ENCODE data around the gene AMN. TPM values are rescaled to one million over a fixed set of nuclear protein-coding genes. Genes with fewer than 3 reads are reported as not detected.

The AMN gene
- total RNA-seq, 5 donors from 2014 or later (not counting 1 experiment from before 2014, with no cell fraction given), result 5.2 to 15.0 (median 8.4) TPM

GRCh38 chr14:102955636-102956408 is 33.4 kb downstream of the AMN start:
- Mint-ChIP-seq H3K27me3 (no peaks in the 10 kb centered on the region), H3K4me1 (no peaks in the 10 kb centered on the region), H3K36me3 (peaks cover 17% of the 10 kb centered on the region), H3K4me3 (no peak overlapping the region), H3K27ac (no peak overlapping the region), H3K9me3 (no peaks in the 10 kb centered on the region)
- Histone ChIP-seq H3K4me3 (ENCODE audit: control insufficient read depth in 1 of 2, extremely low read depth in 1 of 2, low read length in 1 of 2) (no peak overlapping the region), H3K27me3 (replicated peaks in 1 of 2; ENCODE audit: control insufficient read depth in 2 of 2, extremely low read depth in 1 of 2, insufficient read depth in 2 of 2, low read length in 1 of 2) (peaks cover 0 to 3% of the 10 kb centered on the region in 2 experiments), H3K4me1 (ENCODE audit: control insufficient read depth in 1 of 2, extremely low read depth in 1 of 2, insufficient read depth in 2 of 2, low read length in 2 of 2) (no peaks in the 10 kb centered on the region), H3K27ac (ENCODE audit: low read length) (no peak overlapping the region), H3K36me3 (ENCODE audit: control insufficient read depth in 2 of 2, extremely low read depth in 1 of 2, insufficient read depth in 1 of 2, low read length in 1 of 2) (no peaks in the 10 kb centered on the region), H3K9me3 (no peaks in the 10 kb centered on the region)
- ATAC-seq (replicated peaks in 1 of 4) (no peak), DNase-seq (no peak)
- POLR2A ChIA-PET, result no interaction called here
- WGBS (ENCODE audit: insufficient coverage), result 100% methylated on average over 2 of the region's 8 CpGs
- CTCF ChIA-PET, result no interaction called here

- no peaks in the 10 kb centered on the region for H3K9me3 Mint-ChIP-seq
- no peak for DNase-seq
- CTCF ChIA-PET, result no interaction called here
Measured at GRCh38 chr14:102957222-102957621, 34.8 kb downstream of the AMN start.

GRCh38 chr14:102958461-102958860 is 36.0 kb downstream of the AMN start:
- H3K27me3 ChIP-seq (replicated peaks in 1 of 2; ENCODE audit: control insufficient read depth in 2 of 2, extremely low read depth in 1 of 2, insufficient read depth in 2 of 2, low read length in 1 of 2), result no peaks in the 10 kb centered on the region
- DNase-seq (no peak), ATAC-seq (replicated peaks in 1 of 4) (no peak)
- H3K27me3 Mint-ChIP-seq, result no peaks in the 10 kb centered on the region
- WGBS (ENCODE audit: insufficient coverage), result 100% methylated on average over 1 of the region's 10 CpGs
- peaks cover 20% of the 10 kb centered on the region for H3K36me3 Mint-ChIP-seq
- H3K4me1 ChIP-seq (ENCODE audit: control insufficient read depth in 1 of 2, extremely low read depth in 1 of 2, insufficient read depth in 2 of 2, low read length in 2 of 2), result no peaks in the 10 kb centered on the region
- H3K9me3 Mint-ChIP-seq, result no peaks in the 10 kb centered on the region
- no peak overlapping the region for H3K4me3 Mint-ChIP-seq
- no peaks in the 10 kb centered on the region for H3K4me1 Mint-ChIP-seq
- no peaks in the 10 kb centered on the region for H3K36me3 ChIP-seq (ENCODE audit: control insufficient read depth in 2 of 2, extremely low read depth in 1 of 2, insufficient read depth in 1 of 2, low read length in 1 of 2)
- ChIA-PET CTCF (no interaction called here), POLR2A (no interaction called here)
- no peak overlapping the region for H3K27ac ChIP-seq (ENCODE audit: low read length)
- H3K27ac Mint-ChIP-seq, result no peak overlapping the region
- no peak overlapping the region for H3K4me3 ChIP-seq (ENCODE audit: control insufficient read depth in 1 of 2, extremely low read depth in 1 of 2, low read length in 1 of 2)
- no peaks in the 10 kb centered on the region for H3K9me3 ChIP-seq

More at GRCh38 chr14:102957222-102957621, 34.8 kb downstream of the AMN start:
- Histone ChIP-seq H3K4me1 (ENCODE audit: control insufficient read depth in 1 of 2, extremely low read depth in 1 of 2, insufficient read depth in 2 of 2, low read length in 2 of 2) (no peaks in the 10 kb centered on the region), H3K27me3 (replicated peaks in 1 of 2; ENCODE audit: control insufficient read depth in 2 of 2, extremely low read depth in 1 of 2, insufficient read depth in 2 of 2, low read length in 1 of 2) (peaks cover 0 to 1% of the 10 kb centered on the region in 2 experiments), H3K27ac (ENCODE audit: low read length) (no peak overlapping the region), H3K4me3 (ENCODE audit: control insufficient read depth in 1 of 2, extremely low read depth in 1 of 2, low read length in 1 of 2) (no peak overlapping the region), H3K9me3 (no peaks in the 10 kb centered on the region), H3K36me3 (ENCODE audit: control insufficient read depth in 2 of 2, extremely low read depth in 1 of 2, insufficient read depth in 1 of 2, low read length in 1 of 2) (no peaks in the 10 kb centered on the region)
- POLR2A ChIA-PET, result no interaction called here
- H3K4me3 Mint-ChIP-seq, result no peak overlapping the region
- H3K27me3 Mint-ChIP-seq, result no peaks in the 10 kb centered on the region
- no peak overlapping the region for H3K27ac Mint-ChIP-seq
- 91% methylated on average over 6 of the region's 10 CpGs for WGBS (ENCODE audit: insufficient coverage)
- no peak for ATAC-seq (replicated peaks in 1 of 4)
- peaks cover 17% of the 10 kb centered on the region for H3K36me3 Mint-ChIP-seq
- H3K4me1 Mint-ChIP-seq, result no peaks in the 10 kb centered on the region

- WGBS (ENCODE audit: insufficient coverage), result 86% methylated on average over 8 of the region's 9 CpGs
- peaks cover 0 to 3% of the 10 kb centered on the region in 2 experiments for H3K27me3 ChIP-seq (replicated peaks in 1 of 2; ENCODE audit: control insufficient read depth in 2 of 2, extremely low read depth in 1 of 2, insufficient read depth in 2 of 2, low read length in 1 of 2)
- Mint-ChIP-seq H3K9me3 (no peaks in the 10 kb centered on the region), H3K27me3 (no peaks in the 10 kb centered on the region), H3K27ac (no peak overlapping the region), H3K36me3 (peaks cover 25% of the 10 kb centered on the region), H3K4me1 (no peaks in the 10 kb centered on the region), H3K4me3 (no peak overlapping the region)
- DNase-seq (no peak), ATAC-seq (replicated peaks in 1 of 4) (no peak)
- H3K9me3 ChIP-seq, result no peaks in the 10 kb centered on the region
- H3K4me1 ChIP-seq (ENCODE audit: control insufficient read depth in 1 of 2, extremely low read depth in 1 of 2, insufficient read depth in 2 of 2, low read length in 2 of 2), result no peaks in the 10 kb centered on the region
- CTCF ChIA-PET, result no interaction called here
- no peak overlapping the region for H3K27ac ChIP-seq (ENCODE audit: low read length)
- H3K36me3 ChIP-seq (ENCODE audit: control insufficient read depth in 2 of 2, extremely low read depth in 1 of 2, insufficient read depth in 1 of 2, low read length in 1 of 2), result no peaks in the 10 kb centered on the region
- H3K4me3 ChIP-seq (ENCODE audit: control insufficient read depth in 1 of 2, extremely low read depth in 1 of 2, low read length in 1 of 2), result no peak overlapping the region
- POLR2A ChIA-PET, result no interaction called here
Measured at GRCh38 chr14:102962111-102962627, 39.7 kb downstream of the AMN start.

GRCh38 chr14:102964152-102964730 is 41.8 kb downstream of the AMN start:
- H3K27ac Mint-ChIP-seq, result no peak overlapping the region
- no peak overlapping the region for H3K27ac ChIP-seq (ENCODE audit: low read length)
- no peaks in the 10 kb centered on the region for H3K4me1 Mint-ChIP-seq
- ChIA-PET POLR2A (no interaction called here), CTCF (no interaction called here)
- H3K9me3 ChIP-seq, result no peaks in the 10 kb centered on the region
- H3K4me3 Mint-ChIP-seq, result no peak overlapping the region
- no peaks in the 10 kb centered on the region for H3K4me1 ChIP-seq (ENCODE audit: control insufficient read depth in 1 of 2, extremely low read depth in 1 of 2, insufficient read depth in 2 of 2, low read length in 2 of 2)
- H3K36me3 ChIP-seq (ENCODE audit: control insufficient read depth in 2 of 2, extremely low read depth in 1 of 2, insufficient read depth in 1 of 2, low read length in 1 of 2), result no peaks in the 10 kb centered on the region
- H3K27me3 ChIP-seq (replicated peaks in 1 of 2; ENCODE audit: control insufficient read depth in 2 of 2, extremely low read depth in 1 of 2, insufficient read depth in 2 of 2, low read length in 1 of 2), result peaks cover 0 to 8% of the 10 kb centered on the region in 2 experiments
- no peaks in the 10 kb centered on the region for H3K9me3 Mint-ChIP-seq
- peaks cover 24% of the 10 kb centered on the region for H3K36me3 Mint-ChIP-seq
- H3K27me3 Mint-ChIP-seq, result no peaks in the 10 kb centered on the region
- ATAC-seq (replicated peaks in 1 of 4), result no peak
- DNase-seq, result no peak
- 95% methylated on average over 35 of the region's 39 CpGs for WGBS (ENCODE audit: insufficient coverage)
- H3K4me3 ChIP-seq (ENCODE audit: control insufficient read depth in 1 of 2, extremely low read depth in 1 of 2, low read length in 1 of 2), result no peak overlapping the region

GRCh38 chr14:102965282-102965681 is 42.8 kb downstream of the AMN start:
- ChIA-PET POLR2A (no interaction called here), CTCF (no interaction called here)
- Mint-ChIP-seq H3K27me3 (no peaks in the 10 kb centered on the region), H3K36me3 (peaks cover 21% of the 10 kb centered on the region), H3K9me3 (no peaks in the 10 kb centered on the region), H3K27ac (no peak overlapping the region), H3K4me1 (no peaks in the 10 kb centered on the region), H3K4me3 (no peak overlapping the region)
- DNase-seq (no peak), ATAC-seq (replicated peaks in 1 of 4) (no peak)
- H3K27ac ChIP-seq (ENCODE audit: low read length), result no peak overlapping the region
- no CpG with 5 or more reads among the region's 3 CpGs for WGBS (ENCODE audit: insufficient coverage)
- H3K36me3 ChIP-seq (ENCODE audit: control insufficient read depth in 2 of 2, extremely low read depth in 1 of 2, insufficient read depth in 1 of 2, low read length in 1 of 2), result no peaks in the 10 kb centered on the region
- no peak overlapping the region for H3K4me3 ChIP-seq (ENCODE audit: control insufficient read depth in 1 of 2, extremely low read depth in 1 of 2, low read length in 1 of 2)
- H3K27me3 ChIP-seq (replicated peaks in 1 of 2; ENCODE audit: control insufficient read depth in 2 of 2, extremely low read depth in 1 of 2, insufficient read depth in 2 of 2, low read length in 1 of 2), result peaks cover 0 to 10% of the 10 kb centered on the region in 2 experiments
- no peaks in the 10 kb centered on the region for H3K9me3 ChIP-seq
- no peaks in the 10 kb centered on the region for H3K4me1 ChIP-seq (ENCODE audit: control insufficient read depth in 1 of 2, extremely low read depth in 1 of 2, insufficient read depth in 2 of 2, low read length in 2 of 2)

Data from T-cell (primary cell).